ENCODE measurements around the gene RAP1GAP2. TPM values are rescaled to one million over a fixed set of nuclear protein-coding genes. Genes with fewer than 3 reads are reported as not detected.
A peak's percentile ranks its signal among the peaks of the same experiment; 100 is the strongest.

The RAP1GAP2 gene
- total RNA-seq, 6 donors from 2014 or later = 6.3 to 19.4 (median 13.6) TPM

DNA sequence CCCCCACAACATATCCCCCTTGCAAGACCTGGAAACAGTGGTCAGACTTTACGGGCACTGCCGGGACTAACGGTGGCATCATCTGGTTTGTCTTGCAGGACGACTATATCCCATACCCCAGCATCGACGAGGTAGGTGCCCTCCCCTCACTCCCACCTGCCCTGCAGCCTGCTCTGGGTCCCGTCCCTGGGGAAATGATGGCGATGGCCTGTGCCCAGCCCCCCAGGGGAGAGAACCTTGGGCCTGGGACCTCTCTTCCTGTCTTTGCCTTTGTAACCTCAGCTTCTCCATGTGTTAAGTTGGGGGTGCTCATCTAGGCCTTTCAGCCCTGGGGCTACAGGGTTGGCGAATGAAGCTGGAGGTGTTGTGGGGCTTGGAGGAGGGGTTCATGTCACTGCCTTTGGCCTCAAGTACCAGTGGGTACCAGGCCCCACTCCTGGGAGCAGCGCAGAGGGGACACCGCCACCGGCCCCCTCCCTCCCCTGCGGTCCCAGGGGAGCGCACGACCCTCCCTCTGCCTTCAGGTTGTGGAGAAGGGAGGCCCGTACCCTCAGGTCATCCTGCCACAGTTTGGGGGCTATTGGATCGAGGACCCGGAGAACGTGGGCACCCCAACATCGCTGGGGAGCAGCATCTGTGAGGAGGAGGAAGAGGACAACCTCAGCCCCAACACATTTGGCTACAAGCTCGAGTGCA is 167.2 kb downstream of the RAP1GAP2 start:
- DNase-seq = no peak
- 83 to 85% methylated on average over 10 to 21 of the region's 21 CpGs for WGBS, 2 donors
- Histone ChIP-seq H3K27me3 (no peaks in the 10 kb centered on the region), H3K27ac (no peak overlapping the region), H3K36me3 (no peaks in the 10 kb centered on the region), H3K9me3 (no peaks in the 10 kb centered on the region), H3K4me1 (no peaks in the 10 kb centered on the region), H3K4me3 (no peak overlapping the region)
- TF ChIP-seq, protein P1, sequence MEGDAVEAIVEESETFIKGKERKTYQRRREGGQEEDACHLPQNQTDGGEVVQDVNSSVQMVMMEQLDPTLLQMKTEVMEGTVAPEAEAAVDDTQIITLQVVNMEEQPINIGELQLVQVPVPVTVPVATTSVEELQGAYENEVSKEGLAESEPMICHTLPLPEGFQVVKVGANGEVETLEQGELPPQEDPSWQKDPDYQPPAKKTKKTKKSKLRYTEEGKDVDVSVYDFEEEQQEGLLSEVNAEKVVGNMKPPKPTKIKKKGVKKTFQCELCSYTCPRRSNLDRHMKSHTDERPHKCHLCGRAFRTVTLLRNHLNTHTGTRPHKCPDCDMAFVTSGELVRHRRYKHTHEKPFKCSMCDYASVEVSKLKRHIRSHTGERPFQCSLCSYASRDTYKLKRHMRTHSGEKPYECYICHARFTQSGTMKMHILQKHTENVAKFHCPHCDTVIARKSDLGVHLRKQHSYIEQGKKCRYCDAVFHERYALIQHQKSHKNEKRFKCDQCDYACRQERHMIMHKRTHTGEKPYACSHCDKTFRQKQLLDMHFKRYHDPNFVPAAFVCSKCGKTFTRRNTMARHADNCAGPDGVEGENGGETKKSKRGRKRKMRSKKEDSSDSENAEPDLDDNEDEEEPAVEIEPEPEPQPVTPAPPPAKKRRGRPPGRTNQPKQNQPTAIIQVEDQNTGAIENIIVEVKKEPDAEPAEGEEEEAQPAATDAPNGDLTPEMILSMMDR (IDR thresholded peaks at IDR 0.05) = no peak
- TF ChIP-seq POLR2A (IDR thresholded peaks at IDR 0.05) = no peak
- TF ChIP-seq EP300 (IDR thresholded peaks at IDR 0.05) = no peak
- TF ChIP-seq POLR2AphosphoS5 (IDR thresholded peaks at IDR 0.05) = no peak
- no peak for ATAC-seq (ENCODE audit: low FRiP score in 2 of 2)

DNA sequence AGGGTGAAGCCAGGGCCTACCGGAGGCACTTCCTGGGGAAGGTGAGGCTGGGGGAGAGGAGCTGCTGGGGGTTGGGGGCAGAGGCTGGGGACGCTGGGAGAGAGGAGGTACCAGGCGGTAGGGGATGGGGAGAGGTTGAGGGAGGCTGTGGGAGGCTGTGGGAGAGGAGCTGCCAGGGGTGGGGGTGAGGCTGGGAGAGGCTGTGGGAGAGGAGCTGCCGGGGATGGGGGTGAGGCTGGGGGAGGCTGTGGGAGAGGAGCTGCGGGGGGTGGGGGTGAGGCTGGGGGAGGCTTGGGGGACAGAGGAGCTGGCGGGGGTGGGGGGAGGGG is 167.8 kb downstream of the RAP1GAP2 start:
- TF ChIP-seq POLR2AphosphoS5 (IDR thresholded peaks at IDR 0.05) (no peak), POLR2A (IDR thresholded peaks at IDR 0.05) (no peak)
- 66 to 76% methylated on average over 4 of the region's 6 CpGs for WGBS, 2 donors
- ATAC-seq (ENCODE audit: low FRiP score in 2 of 2) (no peak), DNase-seq (no peak)
- no peaks in the 10 kb centered on the region for H3K36me3 ChIP-seq
- no peaks in the 10 kb centered on the region for H3K27me3 ChIP-seq
- no peaks in the 10 kb centered on the region for H3K9me3 ChIP-seq
- H3K4me1 ChIP-seq = no peaks in the 10 kb centered on the region
- no peak overlapping the region for H3K4me3 ChIP-seq
- H3K27ac ChIP-seq = no peak overlapping the region

GRCh38 chr17:2964370-2964769 is 168.1 kb downstream of the RAP1GAP2 start:
- Histone ChIP-seq H3K9me3 (no peaks in the 10 kb centered on the region), H3K36me3 (no peaks in the 10 kb centered on the region), H3K27me3 (no peaks in the 10 kb centered on the region), H3K27ac (no peak overlapping the region), H3K4me3 (no peak overlapping the region), H3K4me1 (no peaks in the 10 kb centered on the region)
- 84 to 86% methylated on average over 10 of the region's 10 CpGs for WGBS, 2 donors
- ATAC-seq (ENCODE audit: low FRiP score in 2 of 2) (no peak), DNase-seq (no peak)
- TF ChIP-seq EP300 (IDR thresholded peaks at IDR 0.05) (no peak), POLR2AphosphoS5 (IDR thresholded peaks at IDR 0.05) (no peak), POLR2A (IDR thresholded peaks at IDR 0.05) (no peak)
- TF ChIP-seq, protein P1 (IDR thresholded peaks at IDR 0.05) = no peak

DNA sequence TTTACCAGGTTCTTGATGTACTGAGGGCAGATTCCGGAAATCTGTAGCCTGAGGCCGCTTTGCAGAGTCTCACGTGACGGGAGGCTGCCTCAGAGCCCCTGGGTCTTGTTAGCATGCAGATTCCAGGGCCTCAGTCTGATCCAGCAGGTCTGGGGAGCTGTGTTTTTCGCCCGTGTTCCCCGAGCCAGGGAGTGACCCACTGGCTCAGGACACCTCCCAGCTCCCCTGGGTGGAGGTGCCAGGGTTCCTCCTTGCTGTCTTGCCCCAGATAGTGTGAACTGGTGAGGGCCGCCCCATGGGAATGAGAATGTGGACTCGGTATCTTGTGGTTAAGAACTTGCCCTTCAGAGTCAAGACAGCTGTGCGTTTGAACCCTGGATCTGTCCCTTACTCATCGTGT is 168.6 kb downstream of the RAP1GAP2 start:
- Histone ChIP-seq H3K27ac (no peak overlapping the region), H3K27me3 (no peaks in the 10 kb centered on the region), H3K4me1 (no peaks in the 10 kb centered on the region), H3K36me3 (no peaks in the 10 kb centered on the region), H3K4me3 (no peak overlapping the region), H3K9me3 (no peaks in the 10 kb centered on the region)
- WGBS, 2 donors = 84 to 85% methylated on average over 8 to 11 of the region's 11 CpGs
- DNase-seq (no peak), ATAC-seq (ENCODE audit: low FRiP score in 2 of 2) (no peak)
- TF ChIP-seq POLR2A (IDR thresholded peaks at IDR 0.05) (no peak), POLR2AphosphoS5 (IDR thresholded peaks at IDR 0.05) (no peak), EP300 (IDR thresholded peaks at IDR 0.05) (no peak)
- TF ChIP-seq, protein P1 (IDR thresholded peaks at IDR 0.05) = no peak

DNA sequence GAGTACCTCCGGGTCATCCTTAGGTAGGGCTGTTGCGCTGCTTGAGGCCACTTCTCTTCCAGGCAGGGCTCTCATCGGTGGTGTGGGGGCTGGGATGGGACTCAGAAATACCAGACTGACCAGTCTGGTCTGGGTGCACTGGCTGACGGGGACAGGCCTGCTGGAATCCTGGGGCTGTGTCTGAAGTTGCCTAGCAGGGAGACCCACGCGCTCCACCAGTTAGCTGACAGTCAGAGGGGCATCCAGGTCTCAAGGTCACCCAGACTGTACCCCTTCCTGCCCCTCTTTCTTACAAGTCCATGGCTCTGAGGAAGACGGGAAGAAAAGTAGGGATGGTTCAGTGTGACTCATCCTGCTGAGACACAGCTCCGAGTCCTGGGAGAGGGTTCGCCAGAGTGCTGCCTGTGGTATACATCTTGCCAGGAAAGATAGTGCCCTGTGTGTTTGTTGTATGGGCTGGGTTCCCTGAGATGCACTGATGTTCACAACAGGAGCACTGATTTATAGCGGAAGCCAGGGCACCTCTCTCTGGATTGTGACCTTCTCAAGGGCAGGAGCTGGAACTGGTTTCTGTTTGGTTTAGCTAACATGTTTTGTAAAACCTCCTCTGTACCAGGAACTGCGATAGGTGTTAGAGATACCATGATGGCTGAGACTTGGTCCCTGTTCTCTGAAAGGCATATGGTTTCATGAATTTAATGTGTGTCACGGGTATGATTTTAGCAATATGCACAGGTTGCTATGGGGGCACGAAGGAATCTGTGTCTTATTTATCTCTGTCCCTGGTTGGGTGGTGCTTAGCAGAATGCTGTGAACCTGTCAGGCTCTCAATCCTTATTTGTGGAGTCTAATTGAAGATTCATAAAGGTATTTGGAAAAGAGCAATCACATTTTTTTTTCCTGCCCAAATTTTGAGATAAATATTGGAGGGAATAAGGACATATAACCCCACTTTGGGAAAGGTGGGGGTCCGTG is 169.7 kb downstream of the RAP1GAP2 start:
- Histone ChIP-seq H3K9me3 (no peaks in the 10 kb centered on the region), H3K36me3 (no peaks in the 10 kb centered on the region), H3K4me1 (no peaks in the 10 kb centered on the region), H3K27ac (peak overlapping the region in 1 of 4 donors; percentile 54), H3K27me3 (no peaks in the 10 kb centered on the region), H3K4me3 (no peak overlapping the region)
- 66 to 86% methylated on average over 12 to 14 of the region's 14 CpGs for WGBS, 2 donors
- DNase-seq (peak in 1 of 2 donors; percentile 71), ATAC-seq (ENCODE audit: low FRiP score in 2 of 2) (peak; percentile 40 to 63)
- no peak for TF ChIP-seq POLR2AphosphoS5 (IDR thresholded peaks at IDR 0.05)
- no peak for TF ChIP-seq POLR2A (IDR thresholded peaks at IDR 0.05)
- TF ChIP-seq, protein P1 (IDR thresholded peaks at IDR 0.05) = no peak
- peak in 1 of 4 donors; percentile 8 for TF ChIP-seq EP300 (IDR thresholded peaks at IDR 0.05)
